CD4-positive, alpha-beta T cell treated with Interleukin-6 for 4 hours (primary cell): ENCODE results near the gene MMP21.

Source experiments
- DNase-seq: peaks from one replicate; pipeline ENCODE4 v3.0.0-alpha.2; 2020; ENCODE audit warnings: mixed read lengths

MMP21 gene

GRCh38 chr10:125762692-125763648 lies 12.7 kb downstream of the MMP21 start:
- no peak for DNase-seq

DNA sequence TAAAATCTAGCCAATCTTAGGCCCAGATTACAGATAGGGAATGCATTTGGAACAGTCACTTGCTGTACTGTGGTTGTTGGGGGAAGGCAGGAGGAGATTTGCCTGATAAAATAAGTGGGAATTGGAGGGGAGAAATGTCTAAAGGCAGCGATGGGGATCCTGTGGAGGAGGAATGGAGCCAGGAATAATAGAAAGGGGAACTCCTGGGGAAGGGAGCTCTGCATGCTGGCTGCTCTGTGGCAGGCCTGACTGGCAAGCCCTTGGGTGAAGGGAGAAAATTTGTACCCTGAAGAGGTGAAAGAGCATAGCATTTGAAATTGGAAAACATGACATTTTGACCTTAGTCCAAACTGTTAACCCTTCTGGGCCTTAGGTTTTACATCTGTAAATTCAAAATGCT lies 13.7 kb downstream of the MMP21 start:
- no peak for DNase-seq

DNA sequence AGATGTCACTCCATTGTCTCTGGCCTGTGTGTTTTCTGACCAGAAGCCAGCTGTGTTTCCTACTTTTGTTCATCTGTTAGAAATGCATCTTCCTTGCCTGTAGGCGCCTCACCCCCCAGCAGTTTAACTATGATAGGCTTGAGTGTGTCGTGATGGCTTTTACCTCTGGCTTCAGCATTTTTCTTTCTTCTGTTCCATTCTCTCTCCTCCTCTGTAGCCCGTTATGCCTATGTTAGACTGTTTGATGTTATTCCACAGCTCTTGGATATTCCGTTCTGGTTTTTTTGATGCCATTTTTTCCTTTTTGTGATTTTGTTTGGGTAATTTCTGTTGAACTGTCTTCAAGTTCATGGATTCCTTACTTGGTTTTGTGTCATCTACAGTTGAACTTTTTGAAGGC lies 17.9 kb downstream of the MMP21 start:
- DNase-seq, result no peak

DNA sequence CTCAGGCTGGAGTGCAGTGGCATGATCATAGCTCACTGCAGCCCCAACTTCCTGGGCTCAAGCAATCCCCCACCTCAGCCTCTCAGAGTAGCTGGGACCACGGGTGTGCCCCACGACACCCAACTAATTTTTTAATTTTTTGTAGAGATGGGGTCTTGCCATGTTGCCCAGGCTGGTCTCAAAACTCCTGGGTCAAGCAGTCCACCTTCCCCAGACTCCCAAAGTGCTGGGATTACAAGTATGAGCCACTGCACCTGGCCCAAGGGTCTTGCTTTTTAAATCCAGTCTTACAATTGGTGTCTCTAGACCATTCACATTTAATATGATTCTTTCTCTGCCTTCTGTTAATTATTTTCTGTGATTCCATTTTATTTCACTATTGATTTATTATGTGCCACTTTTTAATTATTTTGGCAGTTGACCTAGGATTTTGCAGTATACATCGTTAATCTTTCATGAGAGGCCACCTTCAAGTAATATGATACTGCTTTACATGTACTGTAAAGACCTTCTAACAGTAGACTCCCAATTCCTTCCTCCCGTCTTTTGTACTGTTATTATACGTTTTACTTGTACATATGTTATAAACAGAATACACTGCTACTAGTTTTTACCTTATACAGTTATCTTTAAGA lies 18.7 kb downstream of the MMP21 start:
- DNase-seq, result no peak

DNA sequence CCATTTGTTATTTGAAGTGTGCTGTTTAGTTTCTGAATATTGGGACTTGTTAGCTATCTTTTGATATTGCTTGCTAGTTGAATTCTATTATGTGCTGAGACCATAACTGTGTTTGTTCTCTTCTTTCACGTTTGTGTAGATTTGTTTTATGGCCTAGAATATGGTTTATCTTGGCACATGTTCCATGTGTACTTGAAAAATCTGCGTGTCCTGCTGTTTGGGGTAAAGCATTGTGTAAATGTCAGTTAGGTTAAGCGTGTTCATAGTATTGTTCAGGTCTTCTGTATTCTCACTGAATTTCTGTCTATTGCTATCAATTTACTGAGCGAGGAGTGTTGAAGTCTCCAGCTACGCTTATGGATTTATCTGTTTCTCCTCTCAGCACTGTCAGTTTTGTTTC lies 19.4 kb downstream of the MMP21 start:
- no peak for DNase-seq

DNA sequence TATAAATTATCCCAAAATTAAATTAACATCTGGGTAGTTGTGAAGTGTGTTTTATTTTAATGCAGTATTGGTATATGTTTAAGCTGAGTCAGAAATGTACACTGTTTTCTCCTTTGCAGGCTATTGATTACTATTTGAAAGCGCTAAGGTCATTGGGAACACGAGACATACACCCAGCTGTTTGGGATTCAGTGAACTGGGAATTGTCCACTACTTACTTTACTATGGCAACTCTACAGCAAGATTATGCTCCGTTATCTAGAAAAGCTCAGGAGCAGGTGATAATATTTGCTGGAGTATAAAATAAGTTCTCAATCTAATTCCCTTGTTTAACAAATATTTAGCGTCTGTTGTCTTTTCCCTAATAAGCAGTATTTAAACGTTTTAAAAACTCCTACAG lies 28.2 kb downstream of the MMP21 start:
- no peak for DNase-seq

DNA sequence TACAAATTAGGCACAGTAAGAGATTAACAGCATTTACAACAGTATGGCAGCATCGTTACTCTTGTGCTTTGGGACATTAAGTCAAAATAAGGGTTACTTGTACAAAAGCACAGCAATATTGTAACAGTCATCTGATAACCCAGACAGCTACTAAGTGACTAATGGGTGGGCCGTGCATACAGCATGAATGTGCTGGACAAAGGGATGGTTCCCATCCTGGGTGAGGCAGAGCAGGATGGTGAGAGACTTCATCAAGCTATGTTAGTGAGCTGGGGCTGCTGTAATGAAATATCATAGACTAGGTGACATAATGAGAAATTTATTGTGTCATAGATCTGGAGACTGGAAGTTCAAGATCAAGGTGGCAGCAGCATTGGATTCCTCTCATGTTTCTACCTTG lies 30.7 kb downstream of the MMP21 start:
- DNase-seq, result no peak

GRCh38 chr10:125742465-125742864 lies 33.2 kb downstream of the MMP21 start:
- no peak for DNase-seq

- DNase-seq, result no peak
These were observed 35.5 kb downstream of the MMP21 start for GRCh38 chr10:125739994-125740679.

DNA sequence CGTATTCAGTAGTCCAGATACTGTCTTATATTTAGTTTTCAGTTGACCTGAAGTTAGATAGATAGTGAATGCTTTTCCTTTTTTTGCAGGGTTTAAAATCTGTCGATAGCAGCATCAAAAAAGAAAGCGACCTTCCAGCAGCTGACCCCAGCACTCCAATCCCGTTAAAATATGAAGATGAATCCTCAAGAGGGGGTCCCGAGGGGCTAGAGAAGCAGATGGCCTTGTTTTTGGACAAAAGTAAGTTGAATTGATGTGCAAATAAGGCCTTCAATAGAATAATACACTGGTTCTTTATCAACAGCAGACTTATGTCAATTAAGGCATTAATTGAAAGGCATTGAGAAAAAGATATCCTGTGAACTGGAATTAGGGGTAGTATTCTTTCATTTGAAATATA lies 37.4 kb downstream of the MMP21 start:
- no peak for DNase-seq

- DNase-seq, result no peak
These were observed 40.8 kb downstream of the MMP21 start for GRCh38 chr10:125734823-125735222.

DNA sequence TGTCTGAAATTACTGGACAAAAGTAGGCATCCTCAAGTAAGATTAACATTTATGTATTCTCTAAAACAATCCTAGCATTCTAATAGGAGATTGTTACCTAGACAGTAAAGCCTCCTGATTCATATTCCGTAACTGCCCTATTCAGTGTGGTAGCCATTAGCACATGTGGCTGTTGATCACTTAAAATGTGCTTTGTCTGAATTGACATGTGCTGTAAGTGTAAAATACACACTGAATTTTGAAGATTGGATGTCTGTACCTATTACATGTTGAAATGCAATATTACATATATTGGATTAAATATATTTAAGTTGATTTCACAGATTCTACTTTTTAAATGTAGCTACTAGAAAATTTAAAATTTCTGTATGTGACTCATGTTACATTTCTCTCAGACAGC lies 41.5 kb downstream of the MMP21 start:
- DNase-seq, result no peak

- no peak for DNase-seq
These were observed 48.2 kb downstream of the MMP21 start for GRCh38 chr10:125727436-125727835.

DNA sequence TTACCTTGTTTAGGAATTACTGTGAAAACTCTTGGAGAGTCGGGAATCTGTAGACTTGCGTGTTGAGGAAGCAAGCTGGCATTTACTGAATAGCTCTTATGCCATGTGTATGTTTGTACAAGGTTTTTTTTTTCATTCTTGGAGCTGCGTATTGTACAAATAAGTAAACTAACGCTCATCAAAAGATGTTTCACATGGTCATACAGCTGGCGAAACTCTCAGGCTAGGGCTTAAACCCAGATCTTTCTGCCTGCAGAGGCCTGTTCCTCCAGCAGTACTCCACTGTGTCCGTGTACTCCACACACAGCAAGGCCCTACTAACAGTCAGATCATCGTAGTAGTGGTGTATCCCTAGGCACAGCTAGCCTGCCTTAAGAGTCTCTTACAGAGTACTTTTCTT lies 48.7 kb downstream of the MMP21 start:
- no peak for DNase-seq

DNA sequence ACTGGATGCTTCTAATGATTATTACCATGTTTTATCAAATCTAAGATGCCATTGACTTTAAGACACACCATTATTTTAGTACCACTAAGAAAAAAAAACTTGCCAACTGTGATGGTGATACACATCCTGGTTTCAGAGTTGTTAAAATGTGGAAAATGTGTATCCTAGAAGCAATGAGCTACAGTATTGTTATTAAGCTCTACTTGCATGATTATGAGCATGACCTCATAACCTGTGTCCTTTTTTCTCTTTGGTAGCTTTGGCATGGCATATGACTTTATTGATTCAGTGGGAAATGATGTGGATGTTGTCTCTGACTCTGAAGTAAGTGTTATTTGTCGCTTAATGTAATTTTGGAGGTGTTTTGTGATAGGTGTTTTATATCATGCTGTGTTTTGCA lies 52.8 kb downstream of the MMP21 start:
- DNase-seq, result no peak

GRCh38 chr10:125721035-125721434 lies 54.6 kb downstream of the MMP21 start:
- no peak for DNase-seq

DNA sequence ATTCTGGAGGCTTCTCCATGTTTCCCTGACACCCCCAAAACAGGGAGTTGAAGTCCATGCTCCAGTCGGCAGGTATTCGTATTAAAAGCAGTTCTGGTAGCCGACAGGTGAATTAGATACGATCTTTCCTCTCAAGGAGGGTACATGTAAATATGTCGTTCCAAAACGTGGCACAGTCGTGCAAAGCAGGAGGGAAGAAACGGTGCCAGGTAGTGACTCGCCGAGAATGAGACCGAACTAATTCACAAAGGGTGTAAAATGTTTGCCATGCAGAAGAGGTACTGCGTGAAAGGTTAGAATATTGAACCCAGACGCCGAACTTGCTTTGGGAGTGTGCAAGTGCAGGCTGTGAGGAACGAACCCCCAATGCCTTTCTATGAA lies 55.6 kb downstream of the MMP21 start:
- no peak for DNase-seq

DNA sequence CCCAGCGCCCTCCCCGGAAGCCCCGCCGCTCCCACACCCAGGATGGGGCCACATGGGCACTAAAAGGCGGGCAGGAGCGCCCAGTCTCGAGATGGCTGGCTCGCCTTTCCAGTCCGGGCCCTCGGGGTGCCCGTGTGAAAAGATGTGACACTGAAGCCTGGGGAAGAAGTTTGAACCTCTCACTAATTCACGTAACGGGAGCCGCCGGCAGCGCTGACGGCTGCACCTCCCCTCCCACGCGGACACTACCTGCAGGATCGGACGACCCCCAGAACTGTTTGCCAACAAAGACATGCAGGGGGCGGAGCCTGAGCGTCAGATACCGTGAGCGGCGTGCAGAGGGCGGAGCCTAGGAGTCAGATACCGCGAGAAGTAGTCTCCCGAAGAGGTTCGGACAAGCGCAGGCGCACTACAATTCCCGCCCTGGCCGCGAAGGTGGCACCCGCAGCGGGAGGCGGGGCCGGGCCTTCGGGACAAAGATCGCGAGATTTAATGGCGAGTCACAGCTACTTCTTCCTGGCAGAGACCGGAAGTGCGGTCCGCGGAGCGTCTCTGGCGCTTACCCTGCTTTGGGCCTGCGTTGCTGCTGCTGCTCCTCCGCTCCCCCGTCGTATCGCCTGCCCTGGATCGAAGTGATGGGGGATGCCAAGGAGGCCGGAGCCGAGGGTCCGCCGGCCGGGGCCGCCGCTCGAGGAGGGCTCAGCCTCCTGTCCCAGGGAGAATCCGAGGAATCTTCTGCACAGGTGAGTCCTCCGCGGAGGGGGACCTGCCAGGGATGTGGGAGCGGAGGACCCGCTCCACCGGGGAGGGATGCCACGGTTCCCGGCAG lies 56.2 kb downstream of the MMP21 start, which contains the start of gene EDRF1:
Gene EDRF1 (plus strand): TSS at position 537 of the 829 bp plus-strand sequence. CDS start 99 bp downstream, at position 636.
- DNase-seq, result peak; percentile 99
